Measurements from ENCODE around the gene TMEM63A. TPM values are rescaled to one million over a fixed set of nuclear protein-coding genes. Genes with fewer than 3 reads are reported as not detected.

TMEM63A gene
- 22.7 and 25.2 TPM in 2 replicates for total RNA-seq

GRCh38 chr1:225881959-225882693 is at the start of gene TMEM63A:
TSS of gene TMEM63A (minus strand) at chr1:225882380. CDS start at chr1:225877580, 4,800 bp downstream.

GRCh38 chr1:225923692-225924555 is 41.7 kb upstream of the TMEM63A start, which contains the start of gene PYCR2:
TSS of gene PYCR2 (minus strand) at chr1:225924250. CDS start at chr1:225924110, 140 bp downstream.

DNA sequence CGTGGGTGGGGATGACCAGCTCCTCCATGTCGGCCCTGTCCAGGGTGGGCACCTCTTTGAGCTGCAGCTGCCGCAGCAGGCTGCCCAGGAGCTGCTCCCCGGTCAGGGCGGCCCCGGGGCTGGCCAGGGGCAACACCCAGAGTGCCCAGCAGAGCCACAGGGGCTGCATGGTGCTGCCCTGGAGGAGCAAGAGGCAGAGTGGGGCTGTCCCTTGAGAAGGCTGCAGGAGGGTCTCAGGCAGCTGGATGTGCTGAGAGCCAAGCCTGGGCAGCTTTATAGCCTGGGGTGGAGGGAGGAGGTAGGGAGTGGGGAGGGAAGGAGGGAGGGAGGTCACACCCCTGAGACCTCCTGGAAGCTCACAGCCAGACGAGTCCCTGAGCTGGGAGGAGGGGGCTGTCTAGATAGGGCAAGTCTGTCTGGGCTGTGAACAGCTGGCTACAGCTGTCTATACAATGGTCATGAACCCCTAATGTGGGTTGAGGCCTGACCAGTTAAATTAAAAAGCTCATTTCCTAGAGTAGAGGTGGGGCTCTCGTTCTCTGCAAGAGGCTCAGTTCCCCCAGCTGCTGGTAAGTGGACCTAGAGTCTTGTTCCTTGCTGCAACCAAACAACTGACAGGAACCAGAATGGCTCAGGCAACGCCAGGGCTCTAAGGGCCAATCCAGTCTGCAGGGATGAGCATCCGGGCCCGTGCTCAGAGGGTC is 6.9 kb upstream of the TMEM63A start, which contains the start of gene LEFTY1:
Gene LEFTY1 (minus strand): TSS at position 249 of the 704 bp plus-strand sequence. CDS start 80 bp downstream, at position 169.

GRCh38 chr1:225809842-225810578 is 72.2 kb downstream of the TMEM63A start, which contains the start of gene EPHX1:
TSS of gene EPHX1 (plus strand) at chr1:225810124. CDS start at chr1:225828730, 18,606 bp downstream.

Other genes starting within 250 kb of the TMEM63A start
- gene ENAH, start 229.3 kb downstream of the TMEM63A start, total RNA-seq, result 710 and 1,043 TPM in 2 replicates
- 301 and 372 TPM in 2 replicates for gene SRP9, start 104.6 kb downstream of the TMEM63A start, total RNA-seq
- 113 and 122 TPM in 2 replicates for gene EPHX1, start 72.3 kb downstream of the TMEM63A start, total RNA-seq
- gene LEFTY1, start 6.8 kb upstream of the TMEM63A start, total RNA-seq, result 0.22 TPM in 1 of 2 replicates, not detected in the other
- gene PYCR2, start 41.9 kb upstream of the TMEM63A start, total RNA-seq, result 22.1 and 24.4 TPM in 2 replicates
- not detected in 2 replicates for gene LEFTY2, start 58.8 kb upstream of the TMEM63A start, total RNA-seq
- gene SDE2, start 117.0 kb upstream of the TMEM63A start, total RNA-seq, result 19.6 and 24.1 TPM in 2 replicates
- gene H3-3A, start 180.3 kb upstream of the TMEM63A start, total RNA-seq, result 171 and 206 TPM in 2 replicates

Data from articular chondrocyte of knee joint (primary cell).